Duodenal mucosa (tissue), 2 donors: ENCODE measurements around the gene ADARB2.

Experiments used
- H3K27ac ChIP-seq: one replicate; pipeline ENCODE4 v1.7.0; 2013; ENCODE audit warnings: low read depth, low read length
- H3K27me3 ChIP-seq, 2 donors: one replicate each; pipeline ENCODE4 v1.7.0; 2013; ENCODE audit warnings: low read length in 2 of 2, control low read depth in 1 of 2; ENCODE audit not compliant: insufficient read depth in 2 of 2, control insufficient read depth in 1 of 2
- H3K36me3 ChIP-seq, 2 donors: one replicate each; pipeline ENCODE4 v1.7.0; 2013; ENCODE audit warnings: low read length in 2 of 2, control low read depth in 1 of 2; ENCODE audit not compliant: insufficient read depth in 2 of 2, control insufficient read depth in 1 of 2
- H3K4me1 ChIP-seq, 2 donors: one replicate each; pipeline ENCODE4 v1.7.0; 2013; ENCODE audit warnings: low read length in 2 of 2, control low read depth in 1 of 2; ENCODE audit not compliant: insufficient read depth in 2 of 2, control insufficient read depth in 1 of 2
- H3K4me3 ChIP-seq, 2 donors: one replicate each; pipeline ENCODE4 v1.7.0; 2013; ENCODE audit warnings: low read length in 2 of 2, low read depth in 1 of 2
- H3K9ac ChIP-seq, 2 donors: one replicate each; pipeline ENCODE4 v1.7.0; 2013; ENCODE audit warnings: low read length in 2 of 2, low read depth in 1 of 2
- H3K9me3 ChIP-seq, 2 donors: one replicate each; pipeline ENCODE4 v1.7.0; 2013; ENCODE audit warnings: low read length in 2 of 2, control low read depth in 1 of 2; ENCODE audit not compliant: control insufficient read depth in 1 of 2

ADARB2 gene

GRCh38 chr10:1499359-1499957 is 237.9 kb downstream of the ADARB2 start:
- Histone ChIP-seq H3K36me3 (no peaks in the 10 kb centered on the region), H3K4me3 (no peak overlapping the region), H3K27ac (no peak overlapping the region)

GRCh38 chr10:1498746-1499358 is 238.5 kb downstream of the ADARB2 start:
- Histone ChIP-seq H3K4me1 (no peaks in the 10 kb centered on the region), H3K9ac (no peak overlapping the region), H3K9me3 (no peaks in the 10 kb centered on the region), H3K36me3 (no peaks in the 10 kb centered on the region), H3K27me3 (no peaks in the 10 kb centered on the region), H3K27ac (no peak overlapping the region), H3K4me3 (no peak overlapping the region)

More at GRCh38 chr10:1499359-1499957, 237.9 kb downstream of the ADARB2 start:
- Histone ChIP-seq H3K9me3 (no peaks in the 10 kb centered on the region), H3K4me1 (no peaks in the 10 kb centered on the region), H3K27me3 (no peaks in the 10 kb centered on the region), H3K9ac (no peak overlapping the region)

- no peaks in the 10 kb centered on the region for H3K36me3 ChIP-seq
- H3K4me3 ChIP-seq: no peak overlapping the region
- H3K9me3 ChIP-seq: no peaks in the 10 kb centered on the region
- no peaks in the 10 kb centered on the region for H3K4me1 ChIP-seq
- H3K27ac ChIP-seq: no peak overlapping the region
- no peaks in the 10 kb centered on the region for H3K27me3 ChIP-seq
- H3K9ac ChIP-seq: no peak overlapping the region
Observed at GRCh38 chr10:1495915-1496517, 241.3 kb downstream of the ADARB2 start.

- no peaks in the 10 kb centered on the region for H3K36me3 ChIP-seq
- H3K27me3 ChIP-seq: no peaks in the 10 kb centered on the region
- no peak overlapping the region for H3K4me3 ChIP-seq
- H3K4me1 ChIP-seq: no peaks in the 10 kb centered on the region
- no peak overlapping the region for H3K27ac ChIP-seq
- H3K9ac ChIP-seq: no peak overlapping the region
- no peaks in the 10 kb centered on the region for H3K9me3 ChIP-seq
Observed at GRCh38 chr10:1492641-1493040, 244.7 kb downstream of the ADARB2 start.

GRCh38 chr10:1491901-1492300 is 245.4 kb downstream of the ADARB2 start:
- no peaks in the 10 kb centered on the region for H3K4me1 ChIP-seq
- no peaks in the 10 kb centered on the region for H3K36me3 ChIP-seq
- H3K9ac ChIP-seq: no peak overlapping the region
- H3K27ac ChIP-seq: no peak overlapping the region
- H3K4me3 ChIP-seq: no peak overlapping the region
- H3K27me3 ChIP-seq: no peaks in the 10 kb centered on the region
- H3K9me3 ChIP-seq: no peaks in the 10 kb centered on the region

- Histone ChIP-seq H3K4me3 (no peak overlapping the region), H3K4me1 (no peaks in the 10 kb centered on the region), H3K36me3 (no peaks in the 10 kb centered on the region), H3K27ac (no peak overlapping the region), H3K9ac (no peak overlapping the region), H3K27me3 (no peaks in the 10 kb centered on the region), H3K9me3 (no peaks in the 10 kb centered on the region)
Observed at GRCh38 chr10:1489801-1490200, 247.5 kb downstream of the ADARB2 start.

- no peaks in the 10 kb centered on the region for H3K4me1 ChIP-seq
- no peaks in the 10 kb centered on the region for H3K36me3 ChIP-seq
- no peaks in the 10 kb centered on the region for H3K9me3 ChIP-seq
- no peaks in the 10 kb centered on the region for H3K27me3 ChIP-seq
- H3K27ac ChIP-seq: no peak overlapping the region
- no peak overlapping the region for H3K4me3 ChIP-seq
- no peak overlapping the region for H3K9ac ChIP-seq
Observed at GRCh38 chr10:1488970-1489548, 248.3 kb downstream of the ADARB2 start.

GRCh38 chr10:1486841-1487687 is 250.3 kb downstream of the ADARB2 start:
- no peak overlapping the region for H3K9ac ChIP-seq
- no peaks in the 10 kb centered on the region for H3K27me3 ChIP-seq
- no peak overlapping the region for H3K27ac ChIP-seq
- H3K9me3 ChIP-seq: no peaks in the 10 kb centered on the region
- no peak overlapping the region for H3K4me3 ChIP-seq
- H3K36me3 ChIP-seq: no peaks in the 10 kb centered on the region
- no peaks in the 10 kb centered on the region for H3K4me1 ChIP-seq

GRCh38 chr10:1485357-1485756 is 252.0 kb downstream of the ADARB2 start:
- Histone ChIP-seq H3K4me3 (no peak overlapping the region), H3K9me3 (no peaks in the 10 kb centered on the region), H3K27me3 (no peaks in the 10 kb centered on the region), H3K9ac (no peak overlapping the region), H3K27ac (no peak overlapping the region), H3K36me3 (no peaks in the 10 kb centered on the region), H3K4me1 (no peaks in the 10 kb centered on the region)

- H3K27ac ChIP-seq: no peak overlapping the region
- H3K36me3 ChIP-seq: no peaks in the 10 kb centered on the region
- H3K4me3 ChIP-seq: no peak overlapping the region
- no peaks in the 10 kb centered on the region for H3K4me1 ChIP-seq
- no peaks in the 10 kb centered on the region for H3K27me3 ChIP-seq
- H3K9ac ChIP-seq: no peak overlapping the region
- H3K9me3 ChIP-seq: no peaks in the 10 kb centered on the region
Observed at GRCh38 chr10:1483826-1484225, 253.5 kb downstream of the ADARB2 start.
